ENCODE measurements around the gene LIPE.

- TF ChIP-seq CTCF (IDR thresholded peaks at IDR 0.05) (no peak), ZSCAN18 (CRISPR knock-in tag; IDR thresholded peaks at IDR 0.05) (no peak)
Measured at GRCh38 chr19:42403586-42403985, 23.6 kb downstream of the LIPE start.
